Right atrium auricular region (tissue), 2 donors: ENCODE measurements around the gene LUZP1. TPM values are rescaled to one million over a fixed set of nuclear protein-coding genes. Genes with fewer than 3 reads are reported as not detected.

ENCODE experiments used
- DNase-seq: peaks from one replicate; pipeline ENCODE4 v3.0.0-alpha.2; 2019; ENCODE audit warnings: low spot score
- H3K27ac ChIP-seq, 2 donors: fragments of 200-600 bp; sonication (generic); 1 replicate in 1 of 2; 2 replicates in 1 of 2; pipeline ENCODE4 v1.5.1; 2016 to 2019
- H3K27me3 ChIP-seq, 2 donors: fragments of 200-600 bp; sonication (generic); one replicate each; pipeline versions ENCODE4 v1.5.1 to v1.6.0; 2017 to 2019
- H3K36me3 ChIP-seq: fragments of 200-600 bp; sonication (generic); one replicate; pipeline ENCODE4 v1.5.1; 2016
- H3K4me1 ChIP-seq, 2 donors: fragments of 200-600 bp; sonication (generic); one replicate each; pipeline versions ENCODE4 v1.5.1 to v1.6.0; 2017 to 2019
- H3K4me3 ChIP-seq, 2 donors: fragments of 200-600 bp; sonication (generic); 1 replicate in 1 of 2; 2 replicates in 1 of 2; pipeline ENCODE4 v1.5.1; 2017 to 2019; ENCODE audit warnings: mild to moderate bottlenecking in 1 of 2, moderate library complexity in 1 of 2
- H3K9me3 ChIP-seq, 2 donors: fragments of 200-600 bp; sonication (generic); one replicate each; pipeline ENCODE4 v1.5.1; 2019
- total RNA-seq, 2 donors: library from RNA; depleted of rRNA; stranded (reverse); fragments of >200 nt; gene quantifications; one replicate each; pipeline ENCODE4 v1.1.0, GENCODE V29; 2016
- TF ChIP-seq, protein P1 (sequence below), 2 donors: fragments of 200-600 bp; sonication (generic); IDR thresholded peaks; one replicate each; pipeline ENCODE4 v1.5.1; 2019; ENCODE audit warnings: antibody characterized with exemption in 2 of 2

Gene LUZP1
- total RNA-seq, 2 donors from 2014 or later, result 28.7 to 29.3 TPM

DNA sequence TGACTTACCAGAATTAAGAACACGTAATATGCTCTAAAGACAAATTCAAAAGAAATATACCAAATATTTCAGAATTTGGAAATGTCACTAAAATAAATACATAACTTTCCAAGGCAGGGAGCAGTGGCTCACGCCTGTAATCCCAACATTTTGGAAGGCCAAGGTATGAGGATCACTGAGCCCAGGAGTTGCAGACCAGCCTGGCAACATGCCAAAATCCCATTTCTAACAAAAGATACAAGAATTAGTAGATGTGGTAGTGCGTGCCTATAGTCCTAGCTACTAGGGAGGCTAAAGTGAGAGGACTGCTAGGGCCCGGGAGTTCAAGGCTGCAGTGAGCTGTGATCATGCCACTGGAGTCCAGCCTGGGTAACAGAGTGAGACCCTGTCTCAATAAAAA lies 11.7 kb downstream of the LUZP1 start:
- H3K4me1 ChIP-seq, result peaks cover 0 to 27% of the 10 kb centered on the region in 2 donors
- no peaks in the 10 kb centered on the region for H3K36me3 ChIP-seq
- H3K4me3 ChIP-seq, result no peak overlapping the region
- TF ChIP-seq, protein P1, sequence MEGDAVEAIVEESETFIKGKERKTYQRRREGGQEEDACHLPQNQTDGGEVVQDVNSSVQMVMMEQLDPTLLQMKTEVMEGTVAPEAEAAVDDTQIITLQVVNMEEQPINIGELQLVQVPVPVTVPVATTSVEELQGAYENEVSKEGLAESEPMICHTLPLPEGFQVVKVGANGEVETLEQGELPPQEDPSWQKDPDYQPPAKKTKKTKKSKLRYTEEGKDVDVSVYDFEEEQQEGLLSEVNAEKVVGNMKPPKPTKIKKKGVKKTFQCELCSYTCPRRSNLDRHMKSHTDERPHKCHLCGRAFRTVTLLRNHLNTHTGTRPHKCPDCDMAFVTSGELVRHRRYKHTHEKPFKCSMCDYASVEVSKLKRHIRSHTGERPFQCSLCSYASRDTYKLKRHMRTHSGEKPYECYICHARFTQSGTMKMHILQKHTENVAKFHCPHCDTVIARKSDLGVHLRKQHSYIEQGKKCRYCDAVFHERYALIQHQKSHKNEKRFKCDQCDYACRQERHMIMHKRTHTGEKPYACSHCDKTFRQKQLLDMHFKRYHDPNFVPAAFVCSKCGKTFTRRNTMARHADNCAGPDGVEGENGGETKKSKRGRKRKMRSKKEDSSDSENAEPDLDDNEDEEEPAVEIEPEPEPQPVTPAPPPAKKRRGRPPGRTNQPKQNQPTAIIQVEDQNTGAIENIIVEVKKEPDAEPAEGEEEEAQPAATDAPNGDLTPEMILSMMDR (IDR thresholded peaks at IDR 0.05), result no peak
- no peak for DNase-seq
- H3K9me3 ChIP-seq, result no peaks in the 10 kb centered on the region
- H3K27ac ChIP-seq, result no peak overlapping the region
- H3K27me3 ChIP-seq, result no peaks in the 10 kb centered on the region

- no peak for DNase-seq
- Histone ChIP-seq H3K4me1 (peaks cover 0 to 33% of the 10 kb centered on the region in 2 donors), H3K27ac (no peak overlapping the region), H3K27me3 (no peaks in the 10 kb centered on the region), H3K36me3 (no peaks in the 10 kb centered on the region), H3K9me3 (no peaks in the 10 kb centered on the region), H3K4me3 (no peak overlapping the region)
- TF ChIP-seq, protein P1 (IDR thresholded peaks at IDR 0.05), result no peak
These were observed 15.5 kb downstream of the LUZP1 start for GRCh38 chr1:23152966-23153684.

DNA sequence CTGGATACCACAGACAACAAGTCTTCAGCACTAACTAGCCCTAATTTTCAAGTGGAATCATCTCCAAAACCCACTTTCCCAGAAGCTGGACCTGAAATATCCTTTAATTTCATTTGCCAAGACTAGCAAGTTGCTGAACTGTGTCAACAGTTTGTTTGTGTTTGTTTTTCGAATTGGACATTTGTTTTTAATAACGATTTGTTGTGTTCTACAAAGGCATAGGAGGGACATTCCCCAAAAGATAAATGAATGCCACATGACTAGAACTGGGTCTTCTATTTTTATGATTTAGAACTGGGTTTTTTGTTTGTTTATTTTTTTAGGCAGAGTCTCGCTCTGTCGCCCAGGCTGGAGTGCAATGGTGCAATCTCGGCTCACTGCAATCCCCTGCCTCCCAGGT lies 17.9 kb downstream of the LUZP1 start:
- TF ChIP-seq, protein P1 (IDR thresholded peaks at IDR 0.05), result no peak
- no peak overlapping the region for H3K4me3 ChIP-seq
- H3K36me3 ChIP-seq, result no peaks in the 10 kb centered on the region
- H3K4me1 ChIP-seq, result peaks cover 0 to 28% of the 10 kb centered on the region in 2 donors
- no peaks in the 10 kb centered on the region for H3K9me3 ChIP-seq
- H3K27me3 ChIP-seq, result no peaks in the 10 kb centered on the region
- no peak overlapping the region for H3K27ac ChIP-seq
- no peak for DNase-seq

DNA sequence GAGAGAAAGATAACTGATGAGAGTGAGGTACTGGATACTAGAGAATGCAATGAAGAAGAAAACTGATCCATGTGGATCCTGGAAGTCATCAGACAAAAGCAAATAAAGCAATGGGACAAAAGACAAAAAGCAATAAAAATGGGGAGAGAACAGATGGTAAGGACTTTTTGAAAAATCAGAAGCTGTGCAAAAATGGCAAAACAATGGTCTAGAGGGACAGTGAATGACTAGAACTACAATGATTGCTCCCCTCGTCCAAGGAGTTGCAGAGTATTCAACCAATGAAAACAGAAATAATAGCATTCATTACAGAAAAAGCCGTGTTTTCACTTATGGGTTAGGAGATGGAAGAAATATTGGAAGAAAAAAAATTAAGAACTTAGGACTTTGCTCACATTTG lies 18.5 kb downstream of the LUZP1 start:
- Histone ChIP-seq H3K27ac (no peak overlapping the region), H3K9me3 (no peaks in the 10 kb centered on the region), H3K4me1 (peaks cover 0 to 23% of the 10 kb centered on the region in 2 donors), H3K27me3 (no peaks in the 10 kb centered on the region), H3K4me3 (no peak overlapping the region), H3K36me3 (no peaks in the 10 kb centered on the region)
- TF ChIP-seq, protein P1 (IDR thresholded peaks at IDR 0.05), result no peak
- DNase-seq, result no peak

GRCh38 chr1:23149114-23149513 lies 19.5 kb downstream of the LUZP1 start:
- H3K36me3 ChIP-seq, result no peaks in the 10 kb centered on the region
- peaks cover 0 to 30% of the 10 kb centered on the region in 2 donors for H3K4me1 ChIP-seq
- TF ChIP-seq, protein P1 (IDR thresholded peaks at IDR 0.05), result no peak

GRCh38 chr1:23148084-23148483 lies 20.6 kb downstream of the LUZP1 start:
- Histone ChIP-seq H3K9me3 (no peaks in the 10 kb centered on the region), H3K4me1 (peaks cover 0 to 35% of the 10 kb centered on the region in 2 donors), H3K4me3 (no peak overlapping the region), H3K36me3 (no peaks in the 10 kb centered on the region), H3K27ac (no peak overlapping the region), H3K27me3 (no peaks in the 10 kb centered on the region)
- DNase-seq, result no peak
- TF ChIP-seq, protein P1 (IDR thresholded peaks at IDR 0.05), result no peak

More at GRCh38 chr1:23149114-23149513, 19.5 kb downstream of the LUZP1 start:
- Histone ChIP-seq H3K9me3 (no peaks in the 10 kb centered on the region), H3K27ac (no peak overlapping the region), H3K4me3 (no peak overlapping the region), H3K27me3 (no peaks in the 10 kb centered on the region)
- no peak for DNase-seq
